PC-9 (cell line): ENCODE data around the gene ICAM3. TPM values are rescaled to one million over a fixed set of nuclear protein-coding genes. Genes with fewer than 3 reads are reported as not detected.

ENCODE experiments used
- BruUV-seq: library from RNA; stranded (reverse); fragments of 400-500 nt; replicated peaks from 2 replicates; lab custom pipeline; 2021; lab: Mats Ljungman, UMichigan
- CTCF ChIA-PET: fragments of 300-600 bp; sonication (Branson Sonifier 250); formaldehyde crosslinking; loops from one replicate; lab custom pipeline; 2022; ENCODE audit warnings: antibody characterized with exemption; lab: Charles Lee
- POLR2A ChIA-PET: fragments of 300-600 bp; sonication (Branson Sonifier 250); formaldehyde crosslinking; loops from one replicate; lab custom pipeline; 2022; ENCODE audit warnings: antibody characterized with exemption; ENCODE audit not compliant: unreplicated experiment; lab: Charles Lee
- DNase-seq, 2 experiments: peaks; one replicate each; pipeline versions ENCODE4 v3.0.0 to v3.0.0-alpha.2; 2015 to 2022; ENCODE audit warnings: mixed read lengths in 1 of 2
- H2AFZ ChIP-seq: fragments of 200-600 bp; sonication (generic); 2 replicates; pipeline ENCODE4 v1.8.1; 2017; ENCODE audit warnings: antibody characterized with exemption
- H3F3A ChIP-seq: fragments of 200-600 bp; sonication (generic); 2 replicates; pipeline ENCODE4 v1.8.1; 2017; ENCODE audit warnings: antibody characterized with exemption, mild to moderate bottlenecking, low read depth; ENCODE audit not compliant: insufficient read depth
- H3K27ac ChIP-seq: fragments of 200-600 bp; sonication (generic); 2 replicates; pipeline ENCODE4 v1.6.1; 2016; ENCODE audit warnings: mixed run types
- H3K27me3 ChIP-seq: fragments of 200-600 bp; sonication (generic); 2 replicates; pipeline ENCODE4 v1.6.1; 2016; ENCODE audit warnings: low read depth, mixed run types; ENCODE audit not compliant: insufficient read depth
- H3K36me3 ChIP-seq: fragments of 200-600 bp; sonication (generic); 2 replicates; pipeline ENCODE4 v1.6.1; 2016; ENCODE audit warnings: low read depth, mixed run types
- H3K4me1 ChIP-seq: fragments of 200-600 bp; sonication (generic); replicated peaks from 2 replicates; pipeline ENCODE4 v1.6.1; 2016; ENCODE audit warnings: mixed run types; ENCODE audit not compliant: insufficient read depth
- H3K4me2 ChIP-seq: fragments of 200-600 bp; sonication (generic); 2 replicates; pipeline ENCODE4 v1.6.1; 2017; ENCODE audit warnings: mixed run types
- H3K4me3 ChIP-seq: fragments of 200-600 bp; sonication (generic); 2 replicates; pipeline ENCODE4 v1.6.1; 2016; ENCODE audit warnings: mixed run types
- H3K79me2 ChIP-seq: fragments of 200-600 bp; sonication (generic); 2 replicates; pipeline ENCODE4 v1.6.1; 2017; ENCODE audit warnings: low read depth, mixed run types
- H3K9me2 ChIP-seq: fragments of 200-600 bp; sonication (generic); 2 replicates; pipeline ENCODE4 v1.8.1; 2017; ENCODE audit warnings: mild to moderate bottlenecking; ENCODE audit not compliant: insufficient read depth
- H3K9me3 ChIP-seq: fragments of 200-600 bp; sonication (generic); 2 replicates; pipeline ENCODE4 v1.8.1; 2016; ENCODE audit warnings: low read depth; ENCODE audit not compliant: insufficient read depth
- H4K20me1 ChIP-seq: fragments of 200-600 bp; sonication (generic); 2 replicates; pipeline ENCODE4 v1.8.1; 2017; ENCODE audit not compliant: insufficient read depth
- CTCF ChIP-seq: fragments of 200-600 bp; sonication (generic); conservative IDR thresholded peaks from 2 replicates; pipeline ENCODE4 v1.6.1; 2017; ENCODE audit warnings: mixed run types, antibody characterized with exemption, mild to moderate bottlenecking, moderate library complexity
- intact Hi-C: fragments of 100-400 bp; cut with micrococcal nuclease; formaldehyde crosslinking; loops from one replicate; pipeline ENCODE4 v1.10.0; 2022; ENCODE audit not compliant: unreplicated experiment
- total RNA-seq: library from RNA; stranded (reverse); gene quantifications from 2 replicates; pipeline ENCODE4 v1.2.3, GENCODE V29; 2021

The ICAM3 gene
- total RNA-seq, 1 experiment from 2014 or later = 22.7 TPM

- no peak for TF ChIP-seq CTCF
- Histone ChIP-seq H3K27ac (no peak overlapping the region), H3K27me3 (no peaks in the 10 kb centered on the region), H3K9me3 (no peaks in the 10 kb centered on the region), H3F3A (peaks cover 35% of the 10 kb centered on the region), H3K4me2 (no peak overlapping the region), H4K20me1 (no peaks in the 10 kb centered on the region), H3K9me2 (no peaks in the 10 kb centered on the region), H3K4me3 (no peak overlapping the region), H2AFZ (no peak overlapping the region), H3K79me2 (no peaks in the 10 kb centered on the region), H3K4me1 (peaks cover 33% of the 10 kb centered on the region), H3K36me3 (peaks cover 9% of the 10 kb centered on the region; the same call in 1 of the 2 replicates)
- no peak for DNase-seq
- BruUV-seq = no TSS peak
- ChIA-PET POLR2A (interaction anchor here (0.6 to 1.0 kb wide), 3 partner anchors 14 to 210 kb away, joined by 3 to 5 read pairs (median 3); partner anchors contain the start of genes ICAM1 and RAVER1), CTCF (no interaction called here)
- intact Hi-C loops = no loop called here
Observed at GRCh38 chr19:10284065-10284959, 55.1 kb downstream of the ICAM3 start.

Other genes with a start within 250 kb of the ICAM3 start
- not detected in 2 replicates for gene ANGPTL6, start 236.9 kb downstream of the ICAM3 start, total RNA-seq
- 38.4 and 41.0 TPM in 2 replicates for gene PPAN, start 233.3 kb downstream of the ICAM3 start, total RNA-seq
- 23.7 and 27.4 TPM in 2 replicates for gene P2RY11, start 227.9 kb downstream of the ICAM3 start, total RNA-seq
- gene EIF3G, start 219.7 kb downstream of the ICAM3 start, total RNA-seq = 195 and 234 TPM in 2 replicates
- gene DNMT1, start 144.7 kb downstream of the ICAM3 start, total RNA-seq = 111 and 117 TPM in 2 replicates
- gene S1PR2, start 108.3 kb downstream of the ICAM3 start, total RNA-seq = 6.9 and 7.3 TPM in 2 replicates
- 96.4 and 98.2 TPM in 2 replicates for gene MRPL4, start 87.4 kb downstream of the ICAM3 start, total RNA-seq
- 23.8 and 32.9 TPM in 2 replicates for gene ICAM1, start 68.5 kb downstream of the ICAM3 start, total RNA-seq
- 0.52 and 0.68 TPM in 2 replicates for gene ICAM4, start 52.7 kb downstream of the ICAM3 start, total RNA-seq
- gene ICAM5, start 49.7 kb downstream of the ICAM3 start, total RNA-seq = 19.2 and 24.0 TPM in 2 replicates
- 7.5 and 10.2 TPM in 2 replicates for gene ZGLP1, start 29.8 kb downstream of the ICAM3 start, total RNA-seq
- 23.1 and 29.2 TPM in 2 replicates for gene FDX2, start 23.6 kb downstream of the ICAM3 start, total RNA-seq
- gene RAVER1, start 6.1 kb downstream of the ICAM3 start, total RNA-seq = 52.9 and 83.9 TPM in 2 replicates
- 94.7 and 102 TPM in 2 replicates for gene TYK2, start 40.9 kb upstream of the ICAM3 start, total RNA-seq
- gene CDC37, start 63.9 kb upstream of the ICAM3 start, total RNA-seq = 156 and 191 TPM in 2 replicates
- gene PDE4A, start 80.9 kb upstream of the ICAM3 start, total RNA-seq = 8.9 and 10.4 TPM in 2 replicates
- gene KEAP1, start 163.7 kb upstream of the ICAM3 start, total RNA-seq = 154 and 170 TPM in 2 replicates
- 7.9 and 9.5 TPM in 2 replicates for gene S1PR5, start 177.8 kb upstream of the ICAM3 start, total RNA-seq
- gene ATG4D, start 204.3 kb upstream of the ICAM3 start, total RNA-seq = 33.1 and 40.2 TPM in 2 replicates
- gene KRI1, start 226.4 kb upstream of the ICAM3 start, total RNA-seq = 24.5 and 27.0 TPM in 2 replicates
- gene CDKN2D, start 229.4 kb upstream of the ICAM3 start, total RNA-seq = 8.3 and 10.1 TPM in 2 replicates
- 94.5 and 126 TPM in 2 replicates for gene AP1M2, start 247.7 kb upstream of the ICAM3 start, total RNA-seq